Prostate gland (tissue), 2 donors: Measurements from ENCODE around the gene TCF12. TPM values are rescaled to one million over a fixed set of nuclear protein-coding genes. Genes with fewer than 3 reads are reported as not detected.

Experiments used
- DNase-seq: peaks from one replicate; pipeline ENCODE4 v3.0.0-alpha.2; 2019; ENCODE audit warnings: low spot score
- H3K27ac ChIP-seq, 2 donors: fragments of 200-600 bp; sonication (generic); 2 replicates each; pipeline ENCODE4 v1.5.1; 2017 to 2019
- H3K27me3 ChIP-seq: fragments of 200-600 bp; sonication (generic); replicated peaks from 2 replicates; pipeline ENCODE4 v1.5.1; 2019; ENCODE audit not compliant: insufficient read depth
- H3K36me3 ChIP-seq, 2 donors: fragments of 200-600 bp; sonication (generic); 1 replicate in 1 of 2; 2 replicates in 1 of 2; pipeline versions ENCODE4 v1.5.1 to v1.8.1; 2017 to 2019
- H3K4me1 ChIP-seq: fragments of 200-600 bp; sonication (generic); replicated peaks from 2 replicates; pipeline ENCODE4 v1.5.1; 2019
- H3K4me3 ChIP-seq, 2 donors: fragments of 200-600 bp; sonication (generic); 2 replicates each; pipeline ENCODE4 v1.5.1; 2017 to 2019
- H3K9me3 ChIP-seq: fragments of 200-600 bp; sonication (generic); 2 replicates; pipeline ENCODE4 v1.5.1; 2017
- POLR2A ChIP-seq: fragments of 450-650 bp; IDR thresholded peaks from one replicate; pipeline ENCODE4 v1.6.1; 2016; ENCODE audit warnings: antibody characterized with exemption, mild to moderate bottlenecking
- POLR2AphosphoS5 ChIP-seq: sonication (generic); formaldehyde crosslinking; IDR thresholded peaks from one replicate; pipeline ENCODE4 v1.6.1; 2017; ENCODE audit warnings: antibody characterized with exemption
- WGBS: methylation state at CpG from one replicate; pipeline ENCODE4 v1.1.5; 2018; 5-methylcytosine and 5-hydroxymethylcytosine counted together
- intact Hi-C: fragments of 100-400 bp; cut with DNase I; formaldehyde crosslinking; loops from one replicate; pipeline ENCODE4 v1.14.2; 2022
- total RNA-seq, 2 donors: library from RNA; depleted of rRNA; stranded (reverse); fragments of >200 nt; gene quantifications; one replicate each; pipeline ENCODE4 v1.1.0, GENCODE V29; 2016
- TF ChIP-seq, protein P1 (sequence below), 4 experiments: fragments of 200-600 bp in 2 of 4; fragments of 450-650 bp in 2 of 4; sonication (generic) in 2 of 4; IDR thresholded peaks; 1 replicate in 3 of 4; 2 replicates in 1 of 4; pipeline ENCODE4 v1.5.1; 2016 to 2019; ENCODE audit warnings: antibody characterized with exemption in 4 of 4, mild to moderate bottlenecking in 2 of 4, moderate library complexity in 2 of 4

TCF12 gene
- total RNA-seq, 2 donors from 2014 or later = 95.4 to 123 TPM

DNA sequence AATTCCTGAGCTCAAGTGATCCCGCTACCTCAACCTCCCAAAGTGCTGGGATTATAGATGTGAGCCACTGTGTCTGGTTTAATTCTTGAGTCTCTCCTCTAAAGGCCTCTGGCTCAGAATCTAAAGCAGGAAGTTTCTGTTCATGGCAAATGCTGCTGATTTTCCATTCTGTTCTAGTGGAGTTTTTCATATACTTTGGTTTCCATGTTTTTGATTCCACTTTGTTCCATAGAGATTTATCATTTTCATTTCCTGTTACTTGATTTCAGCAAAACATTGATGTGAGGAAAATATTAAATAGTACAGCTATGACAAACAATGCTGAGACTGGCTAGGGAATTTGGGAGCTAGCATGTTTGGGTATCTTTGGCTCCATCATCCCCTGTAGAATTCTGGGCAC lies 205.6 kb downstream of the TCF12 start:
- intact Hi-C loops = no loop called here

DNA sequence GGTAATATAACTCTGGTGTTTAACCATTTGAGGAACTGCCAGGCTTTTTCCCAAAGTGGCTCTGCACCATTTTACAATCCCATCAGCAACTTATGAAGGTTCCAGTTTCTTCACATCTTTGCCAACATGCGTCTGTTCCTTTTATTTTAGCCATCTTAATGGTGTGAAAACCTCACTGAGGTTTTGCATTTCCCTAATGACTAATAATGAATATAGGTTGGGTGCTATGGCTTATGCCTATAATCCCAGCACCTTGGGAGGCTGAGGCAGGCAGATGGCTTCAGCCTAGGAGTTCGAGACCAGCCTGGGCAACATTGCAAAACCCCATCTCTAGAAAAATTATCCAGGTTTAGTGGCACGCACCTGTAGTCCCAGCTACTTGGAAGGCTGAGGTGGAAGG lies 210.6 kb downstream of the TCF12 start:
- Histone ChIP-seq H3K36me3 (no peaks in the 10 kb centered on the region), H3K4me1 (no peaks in the 10 kb centered on the region), H3K27me3 (no peaks in the 10 kb centered on the region), H3K27ac (no peak overlapping the region), H3K4me3 (no peak overlapping the region), H3K9me3 (no peaks in the 10 kb centered on the region)
- WGBS = 96% methylated on average over 3 of the region's 3 CpGs
- intact Hi-C loops = no loop called here
- no peak for TF ChIP-seq POLR2A
- TF ChIP-seq, protein P1, sequence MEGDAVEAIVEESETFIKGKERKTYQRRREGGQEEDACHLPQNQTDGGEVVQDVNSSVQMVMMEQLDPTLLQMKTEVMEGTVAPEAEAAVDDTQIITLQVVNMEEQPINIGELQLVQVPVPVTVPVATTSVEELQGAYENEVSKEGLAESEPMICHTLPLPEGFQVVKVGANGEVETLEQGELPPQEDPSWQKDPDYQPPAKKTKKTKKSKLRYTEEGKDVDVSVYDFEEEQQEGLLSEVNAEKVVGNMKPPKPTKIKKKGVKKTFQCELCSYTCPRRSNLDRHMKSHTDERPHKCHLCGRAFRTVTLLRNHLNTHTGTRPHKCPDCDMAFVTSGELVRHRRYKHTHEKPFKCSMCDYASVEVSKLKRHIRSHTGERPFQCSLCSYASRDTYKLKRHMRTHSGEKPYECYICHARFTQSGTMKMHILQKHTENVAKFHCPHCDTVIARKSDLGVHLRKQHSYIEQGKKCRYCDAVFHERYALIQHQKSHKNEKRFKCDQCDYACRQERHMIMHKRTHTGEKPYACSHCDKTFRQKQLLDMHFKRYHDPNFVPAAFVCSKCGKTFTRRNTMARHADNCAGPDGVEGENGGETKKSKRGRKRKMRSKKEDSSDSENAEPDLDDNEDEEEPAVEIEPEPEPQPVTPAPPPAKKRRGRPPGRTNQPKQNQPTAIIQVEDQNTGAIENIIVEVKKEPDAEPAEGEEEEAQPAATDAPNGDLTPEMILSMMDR (IDR thresholded peaks at IDR 0.05) = no peak
- TF ChIP-seq POLR2AphosphoS5 = no peak
- DNase-seq = no peak

More for the DNA sequence above, 205.6 kb downstream of the TCF12 start:
- no peaks in the 10 kb centered on the region for H3K9me3 ChIP-seq
- no peaks in the 10 kb centered on the region for H3K36me3 ChIP-seq
- no peaks in the 10 kb centered on the region for H3K4me1 ChIP-seq
- no peak overlapping the region for H3K27ac ChIP-seq
- no peak overlapping the region for H3K4me3 ChIP-seq
- no peaks in the 10 kb centered on the region for H3K27me3 ChIP-seq
- DNase-seq = no peak
- 100% methylated on average over 1 of the region's 1 CpG for WGBS
- TF ChIP-seq POLR2AphosphoS5 (no peak), POLR2A (no peak)
- TF ChIP-seq, protein P1 (IDR thresholded peaks at IDR 0.05) = no peak

DNA sequence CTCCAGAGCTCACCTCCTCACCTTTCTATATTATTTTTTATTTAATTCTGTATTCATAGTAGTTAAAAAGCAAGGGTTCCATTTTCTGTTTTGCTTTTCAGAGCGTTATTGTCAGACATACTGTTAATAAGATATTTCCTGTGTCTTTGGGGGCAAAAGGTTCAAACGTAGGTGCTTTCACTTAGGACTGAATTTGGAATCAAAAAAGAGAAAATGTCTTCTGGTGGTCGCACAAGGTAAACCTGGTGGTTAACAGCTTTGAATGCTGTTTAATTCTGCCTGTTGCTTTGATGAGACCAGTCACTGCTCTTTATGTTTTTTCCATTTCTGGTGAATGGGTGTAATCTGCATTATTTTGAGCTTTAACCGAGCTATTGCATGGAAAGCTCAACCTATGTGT lies 212.5 kb downstream of the TCF12 start:
- no peak for DNase-seq
- no peak overlapping the region for H3K4me3 ChIP-seq
- H3K9me3 ChIP-seq = no peaks in the 10 kb centered on the region
- H3K36me3 ChIP-seq = no peaks in the 10 kb centered on the region
- 92% methylated on average over 4 of the region's 4 CpGs for WGBS
- intact Hi-C loops = no loop called here
- H3K27ac ChIP-seq = no peak overlapping the region
- TF ChIP-seq POLR2AphosphoS5 (no peak), POLR2A (no peak)
- TF ChIP-seq, protein P1 (IDR thresholded peaks at IDR 0.05) = no peak
- no peaks in the 10 kb centered on the region for H3K4me1 ChIP-seq
- H3K27me3 ChIP-seq = no peaks in the 10 kb centered on the region

DNA sequence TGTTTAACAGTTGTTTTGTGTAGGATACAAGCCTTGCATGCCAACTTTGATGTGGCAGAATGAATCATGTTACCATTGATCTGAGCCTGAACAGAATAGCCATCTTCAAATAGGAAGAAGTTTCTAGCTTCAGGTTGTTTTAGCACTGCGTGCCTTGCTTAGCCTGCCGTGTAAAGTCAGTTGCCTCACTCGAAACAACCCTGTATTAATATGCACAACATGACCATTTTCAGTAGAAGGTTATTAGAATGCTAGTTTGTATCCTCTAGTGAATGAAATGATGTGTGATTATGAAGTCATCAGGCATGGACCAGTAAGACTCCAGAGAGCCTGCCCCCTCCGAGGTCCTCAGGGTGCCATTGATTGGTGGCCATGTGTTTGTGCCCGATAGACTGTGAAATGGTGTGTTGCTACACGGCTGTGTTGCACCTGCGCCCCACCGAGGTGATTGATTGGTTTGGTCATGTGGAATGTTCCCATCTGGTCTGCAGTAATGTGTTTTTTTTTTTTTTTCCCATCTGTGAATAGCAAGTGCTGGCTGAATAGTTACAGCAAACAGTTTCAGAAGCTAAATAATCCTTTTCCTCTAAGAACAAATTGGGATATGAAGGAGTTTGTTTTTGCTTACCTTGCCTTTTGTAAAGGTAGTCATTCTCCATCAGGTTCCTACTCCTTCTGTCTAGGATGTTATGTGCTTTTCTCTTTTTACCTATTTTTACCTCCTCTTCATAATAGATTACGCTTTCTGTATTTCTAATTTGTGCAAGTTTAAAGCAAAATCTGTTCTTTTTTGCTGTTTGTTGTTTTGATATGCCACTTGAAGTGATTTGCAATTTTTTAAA lies 214.9 kb downstream of the TCF12 start:
- DNase-seq = no peak
- Histone ChIP-seq H3K9me3 (no peaks in the 10 kb centered on the region), H3K4me3 (no peak overlapping the region), H3K27ac (no peak overlapping the region), H3K4me1 (no peaks in the 10 kb centered on the region), H3K36me3 (no peaks in the 10 kb centered on the region), H3K27me3 (no peaks in the 10 kb centered on the region)
- intact Hi-C loops = no loop called here
- TF ChIP-seq, protein P1 (IDR thresholded peaks at IDR 0.05) = no peak
- TF ChIP-seq POLR2AphosphoS5 (no peak), POLR2A (no peak)
- 69% methylated on average over 9 of the region's 9 CpGs for WGBS

DNA sequence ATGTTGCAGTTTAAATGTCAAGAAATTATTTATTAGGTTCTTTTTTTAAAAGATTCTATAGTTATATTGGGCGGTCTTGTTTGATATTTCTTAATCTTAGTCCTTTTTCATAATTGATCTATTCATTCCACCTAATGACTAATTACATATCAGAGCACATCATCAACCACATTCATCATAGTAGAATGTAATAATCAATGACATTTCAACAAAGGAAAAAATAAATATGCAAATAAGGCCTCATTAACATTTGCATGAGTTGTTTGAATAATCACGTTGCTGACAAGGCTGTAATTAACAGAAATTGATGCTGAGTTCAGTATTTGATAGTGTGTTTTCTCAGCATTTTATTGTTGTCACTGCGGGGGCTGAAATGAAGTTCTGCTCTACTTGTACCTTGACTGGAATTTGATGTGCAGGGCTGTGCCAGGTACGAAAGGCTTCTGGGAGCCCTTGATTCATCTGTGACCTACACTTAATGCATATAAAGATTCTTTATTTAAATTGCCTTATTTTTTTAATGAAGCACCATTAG lies 215.7 kb downstream of the TCF12 start:
- no peak overlapping the region for H3K4me3 ChIP-seq
- no peak for DNase-seq
- intact Hi-C loops = no loop called here
- 76% methylated on average over 4 of the region's 4 CpGs for WGBS
- H3K27me3 ChIP-seq = no peaks in the 10 kb centered on the region
- H3K4me1 ChIP-seq = no peaks in the 10 kb centered on the region
- TF ChIP-seq POLR2A (no peak), POLR2AphosphoS5 (no peak)
- TF ChIP-seq, protein P1 (IDR thresholded peaks at IDR 0.05) = no peak
- no peaks in the 10 kb centered on the region for H3K36me3 ChIP-seq
- H3K27ac ChIP-seq = no peak overlapping the region
- no peaks in the 10 kb centered on the region for H3K9me3 ChIP-seq
